Activated T-helper 2 cell treated with anti-CD3 and anti-CD28 coated beads, Interferon-gamma antibody, Interleukin-2, Interleukin-4, amounts not matched to agents 10 μg/mL and 5 μg/mL and 100 μg/mL, durations not matched to agents 14 hours and 24 hours and 36 hours (primary cell): ENCODE measurements around the gene ABCG4. TPM values are rescaled to one million over a fixed set of nuclear protein-coding genes. Genes with fewer than 3 reads are reported as not detected.

Source experiments
- DNase-seq: peaks from one replicate; pipeline ENCODE4 v3.0.0; 2021; ENCODE audit warnings: low spot score
- H3K27ac Mint-ChIP-seq: one replicate; pipeline ENCODE4 v1.8.0; 2021; ENCODE audit warnings: mixed read lengths
- H3K27me3 Mint-ChIP-seq: one replicate; pipeline ENCODE4 v1.8.0; 2021; ENCODE audit warnings: low read depth, mixed read lengths
- H3K36me3 Mint-ChIP-seq: one replicate; pipeline ENCODE4 v1.8.0; 2021; ENCODE audit warnings: low read depth, mixed read lengths
- H3K4me1 Mint-ChIP-seq: one replicate; pipeline ENCODE4 v1.8.0; 2021; ENCODE audit warnings: low read depth, mixed read lengths
- H3K4me3 Mint-ChIP-seq: one replicate; pipeline ENCODE4 v1.8.0; 2021; ENCODE audit warnings: low read depth, mild to moderate bottlenecking, moderate library complexity, mixed read lengths
- H3K9me3 Mint-ChIP-seq: one replicate; pipeline ENCODE4 v1.8.0; 2021; ENCODE audit warnings: mixed read lengths
- intact Hi-C: fragments of 100-400 bp; cut with micrococcal nuclease; formaldehyde crosslinking; loops from one replicate; pipeline ENCODE4 v1.15.1; 2023
- total RNA-seq: library from RNA; stranded (reverse); gene quantifications from 2 replicates; pipeline ENCODE4 v1.2.3, GENCODE V29; 2022

Gene ABCG4
- total RNA-seq, 1 donor from 2014 or later: 0.11 TPM

DNA sequence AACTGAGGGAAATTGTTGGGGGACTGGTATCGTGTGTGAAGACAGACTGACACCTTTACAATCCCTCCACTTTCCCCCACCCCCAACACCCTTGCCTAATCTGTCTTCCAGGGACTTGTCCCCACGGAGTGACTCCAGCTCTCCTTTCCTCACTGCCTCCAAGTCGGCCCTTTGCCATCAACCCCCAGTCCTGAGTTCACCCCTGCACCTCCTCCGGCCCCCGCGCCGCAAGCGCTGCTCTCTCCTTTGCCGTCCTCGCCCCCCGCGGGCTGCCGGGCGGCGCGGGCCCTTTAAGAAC, 183 bp upstream of the ABCG4 start:
- peaks cover 61% of the 10 kb centered on the region for H3K27me3 Mint-ChIP-seq
- intact Hi-C loops: no loop called here
- no peaks in the 10 kb centered on the region for H3K36me3 Mint-ChIP-seq
- H3K9me3 Mint-ChIP-seq: no peaks in the 10 kb centered on the region
- H3K27ac Mint-ChIP-seq: no peak overlapping the region
- H3K4me1 Mint-ChIP-seq: peaks cover 2% of the 10 kb centered on the region
- DNase-seq: no peak
- H3K4me3 Mint-ChIP-seq: peak overlapping the region; percentile 64

DNA sequence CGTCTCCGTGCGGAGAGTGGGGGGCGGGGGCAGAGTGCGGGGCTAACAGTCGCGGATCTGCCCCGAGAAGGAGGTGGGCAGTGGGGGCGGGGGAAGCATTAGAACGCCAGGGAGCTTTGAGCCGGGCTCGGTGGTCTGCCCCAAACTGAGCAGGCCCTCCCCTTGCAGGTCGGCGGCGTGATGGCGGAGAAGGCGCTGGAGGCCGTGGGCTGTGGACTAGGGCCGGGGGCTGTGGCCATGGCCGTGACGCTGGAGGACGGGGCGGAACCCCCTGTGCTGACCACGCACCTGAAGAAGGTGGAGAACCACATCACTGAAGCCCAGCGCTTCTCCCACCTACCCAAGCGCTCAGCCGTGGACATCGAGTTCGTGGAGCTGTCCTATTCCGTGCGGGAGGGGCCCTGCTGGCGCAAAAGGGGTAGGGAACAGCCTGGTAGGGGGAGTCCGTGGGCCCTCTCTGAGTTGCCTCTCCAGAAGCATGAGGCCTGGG, 979 bp downstream of the ABCG4 start:
- peaks cover 59% of the 10 kb centered on the region for H3K27me3 Mint-ChIP-seq
- no peak for DNase-seq
- no peaks in the 10 kb centered on the region for H3K36me3 Mint-ChIP-seq
- H3K4me1 Mint-ChIP-seq: peaks cover 2% of the 10 kb centered on the region
- no peak overlapping the region for H3K4me3 Mint-ChIP-seq
- intact Hi-C loops: no loop called here
- no peaks in the 10 kb centered on the region for H3K9me3 Mint-ChIP-seq
- H3K27ac Mint-ChIP-seq: no peak overlapping the region

DNA sequence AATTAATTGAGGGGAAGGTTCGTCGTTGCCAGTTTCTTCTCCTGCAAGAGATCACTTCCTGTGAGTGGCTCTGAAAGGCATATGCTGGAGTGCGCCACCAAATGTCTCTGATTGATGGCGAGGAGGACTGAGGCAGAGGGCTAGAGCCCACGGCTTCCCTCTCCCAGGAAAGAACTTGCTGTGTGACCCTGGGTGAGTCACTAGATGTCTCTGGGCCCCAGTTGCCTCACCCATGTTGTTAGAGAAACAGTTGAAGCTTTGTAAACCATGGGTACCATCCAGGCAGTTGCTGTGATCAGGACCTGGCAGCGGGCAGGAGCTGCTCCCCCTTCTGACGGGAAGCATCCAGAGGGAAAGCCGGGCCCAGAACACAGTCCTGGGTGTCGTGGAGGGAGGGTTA, 3.2 kb downstream of the ABCG4 start:
- DNase-seq: no peak
- H3K4me1 Mint-ChIP-seq: peaks cover 2% of the 10 kb centered on the region
- no peak overlapping the region for H3K27ac Mint-ChIP-seq
- H3K27me3 Mint-ChIP-seq: peaks cover 53% of the 10 kb centered on the region
- no peak overlapping the region for H3K4me3 Mint-ChIP-seq
- intact Hi-C loops: no loop called here
- H3K36me3 Mint-ChIP-seq: no peaks in the 10 kb centered on the region
- H3K9me3 Mint-ChIP-seq: no peaks in the 10 kb centered on the region

DNA sequence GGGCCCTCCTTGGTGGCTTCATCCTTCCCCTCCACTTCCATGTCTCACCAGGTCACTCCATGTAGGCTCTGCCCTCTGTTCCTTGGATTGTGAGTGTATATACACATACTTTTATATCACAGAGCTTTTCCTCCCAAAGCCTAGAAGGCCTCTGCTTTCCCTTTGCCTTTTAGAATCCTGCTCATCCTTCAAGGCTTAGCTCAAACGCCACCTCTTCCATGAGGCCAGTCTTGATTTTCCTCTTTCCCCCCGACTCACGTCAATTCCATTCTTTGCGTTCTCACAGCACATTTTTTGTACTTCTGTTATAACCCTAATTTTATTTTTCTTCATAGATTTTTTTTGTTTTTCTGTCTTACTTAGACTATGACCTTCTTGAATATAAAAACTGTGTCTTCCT, 3.8 kb downstream of the ABCG4 start:
- H3K4me1 Mint-ChIP-seq: peaks cover 2% of the 10 kb centered on the region
- H3K27me3 Mint-ChIP-seq: peaks cover 47% of the 10 kb centered on the region
- DNase-seq: no peak
- no peaks in the 10 kb centered on the region for H3K36me3 Mint-ChIP-seq
- intact Hi-C loops: no loop called here
- H3K4me3 Mint-ChIP-seq: no peak overlapping the region
- no peak overlapping the region for H3K27ac Mint-ChIP-seq
- H3K9me3 Mint-ChIP-seq: no peaks in the 10 kb centered on the region

DNA sequence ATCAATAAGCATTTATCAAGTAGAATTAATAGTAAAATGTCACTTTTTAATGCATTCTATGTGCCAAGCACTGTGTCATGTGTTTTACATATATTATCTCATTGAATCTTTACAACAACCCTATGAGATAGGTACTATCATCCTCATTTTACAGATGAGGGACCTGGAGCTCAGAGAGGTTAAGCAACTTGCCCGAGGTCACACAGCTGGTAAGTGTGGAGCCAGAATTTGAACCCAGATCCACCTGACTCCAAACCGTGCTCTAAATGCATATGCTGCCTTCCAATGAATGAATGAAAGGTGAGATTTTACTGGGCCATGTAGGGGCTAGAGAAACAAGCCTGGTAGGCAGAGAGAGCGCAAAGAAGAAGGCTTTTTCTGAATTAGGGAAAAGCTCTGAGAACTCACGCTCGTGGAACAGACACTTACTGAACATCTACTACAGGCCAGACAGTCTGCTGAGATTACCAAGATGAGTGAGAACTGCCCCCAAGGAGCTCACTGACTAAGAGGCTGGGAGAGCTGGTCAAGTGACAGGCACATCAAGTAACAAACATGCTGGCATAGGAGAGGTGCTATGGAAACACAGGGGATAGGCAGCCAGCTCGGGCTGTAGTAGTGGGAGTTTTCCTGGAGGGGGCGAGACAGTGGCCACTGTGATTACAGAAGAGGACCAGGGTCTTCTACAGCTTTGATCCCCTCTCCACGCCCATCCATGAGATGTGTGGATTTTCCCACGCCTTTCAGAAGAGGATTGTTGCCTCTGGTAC, 4.4 kb downstream of the ABCG4 start:
- H3K9me3 Mint-ChIP-seq: no peaks in the 10 kb centered on the region
- no peak overlapping the region for H3K4me3 Mint-ChIP-seq
- no peaks in the 10 kb centered on the region for H3K4me1 Mint-ChIP-seq
- no peak overlapping the region for H3K27ac Mint-ChIP-seq
- H3K27me3 Mint-ChIP-seq: peaks cover 41% of the 10 kb centered on the region
- H3K36me3 Mint-ChIP-seq: no peaks in the 10 kb centered on the region
- intact Hi-C loops: no loop called here
- DNase-seq: no peak

DNA sequence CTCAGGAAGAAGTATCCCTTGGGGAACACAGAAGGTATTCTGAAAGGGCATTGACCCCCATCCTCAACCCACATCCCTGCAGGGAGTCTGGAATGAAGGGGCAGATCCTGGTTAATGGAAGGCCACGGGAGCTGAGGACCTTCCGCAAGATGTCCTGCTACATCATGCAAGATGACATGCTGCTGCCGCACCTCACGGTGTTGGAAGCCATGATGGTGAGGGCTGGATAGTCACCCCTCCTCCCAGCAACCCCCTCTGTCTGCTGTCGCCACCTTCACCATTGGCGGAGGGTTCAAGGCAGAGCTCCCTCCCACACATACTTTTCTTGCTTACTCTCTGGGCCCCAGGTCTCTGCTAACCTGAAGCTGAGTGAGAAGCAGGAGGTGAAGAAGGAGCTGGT, 5.3 kb downstream of the ABCG4 start:
- H3K36me3 Mint-ChIP-seq: no peaks in the 10 kb centered on the region
- no peaks in the 10 kb centered on the region for H3K4me1 Mint-ChIP-seq
- peaks cover 36% of the 10 kb centered on the region for H3K27me3 Mint-ChIP-seq
- H3K9me3 Mint-ChIP-seq: no peaks in the 10 kb centered on the region
- H3K27ac Mint-ChIP-seq: no peak overlapping the region
- no peak for DNase-seq
- intact Hi-C loops: no loop called here
- H3K4me3 Mint-ChIP-seq: no peak overlapping the region

DNA sequence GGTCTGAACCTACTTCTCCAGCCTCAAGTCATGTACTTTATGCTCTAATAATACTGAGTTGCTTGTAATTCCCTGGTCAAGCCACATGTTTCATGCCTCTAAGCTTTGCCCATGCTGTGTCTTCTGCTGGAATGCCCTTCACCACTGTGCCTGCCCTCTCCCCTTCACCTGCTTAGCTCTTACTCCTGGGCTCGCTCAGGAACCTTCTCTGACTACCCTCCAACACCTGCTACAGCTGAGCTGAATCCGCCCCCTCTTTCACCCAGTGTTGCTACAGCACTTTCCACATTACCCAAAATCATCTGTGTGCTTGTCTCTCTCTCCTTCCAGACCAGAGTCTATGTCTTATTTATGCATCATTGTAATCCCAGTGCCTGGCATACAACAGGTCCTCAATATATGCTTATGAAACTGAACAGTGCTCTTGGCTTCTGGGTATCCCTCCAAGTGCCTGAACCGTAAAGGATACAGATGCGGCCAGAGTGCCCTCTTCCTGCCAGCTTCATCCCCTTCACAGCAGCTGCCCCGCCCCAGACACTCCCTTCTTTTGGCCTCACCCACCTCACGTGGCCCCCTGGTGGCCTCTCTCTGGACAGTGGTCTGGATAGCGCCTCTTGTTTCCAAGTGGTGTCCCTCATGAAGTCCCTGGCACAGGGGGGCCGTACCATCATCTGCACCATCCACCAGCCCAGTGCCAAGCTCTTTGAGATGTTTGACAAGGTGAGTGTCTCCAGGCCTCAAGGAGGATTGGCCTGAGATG, 7.1 kb downstream of the ABCG4 start:
- no peak for DNase-seq
- Mint-ChIP-seq H3K4me3 (no peak overlapping the region), H3K27ac (no peak overlapping the region), H3K36me3 (no peaks in the 10 kb centered on the region), H3K4me1 (no peaks in the 10 kb centered on the region), H3K9me3 (no peaks in the 10 kb centered on the region), H3K27me3 (peaks cover 24% of the 10 kb centered on the region)
- intact Hi-C loops: no loop called here

DNA sequence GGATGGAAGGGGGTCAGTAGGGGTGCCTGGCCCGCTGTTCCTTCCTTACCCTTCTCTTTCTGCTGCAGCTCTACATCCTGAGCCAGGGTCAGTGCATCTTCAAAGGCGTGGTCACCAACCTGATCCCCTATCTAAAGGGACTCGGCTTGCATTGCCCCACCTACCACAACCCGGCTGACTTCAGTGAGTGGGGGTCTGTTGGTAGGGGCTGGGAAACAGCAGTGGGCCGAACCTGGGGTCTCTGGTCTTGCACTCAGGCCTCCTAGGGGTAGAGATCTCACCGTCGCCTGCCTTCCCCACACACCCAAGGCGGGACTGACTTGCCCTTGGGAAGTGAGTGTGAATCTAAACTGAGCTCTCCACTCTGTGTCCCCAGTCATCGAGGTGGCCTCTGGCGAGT, 7.6 kb downstream of the ABCG4 start:
- no peaks in the 10 kb centered on the region for H3K9me3 Mint-ChIP-seq
- no peak overlapping the region for H3K27ac Mint-ChIP-seq
- intact Hi-C loops: no loop called here
- H3K27me3 Mint-ChIP-seq: peaks cover 18% of the 10 kb centered on the region
- no peak for DNase-seq
- no peaks in the 10 kb centered on the region for H3K4me1 Mint-ChIP-seq
- no peaks in the 10 kb centered on the region for H3K36me3 Mint-ChIP-seq
- H3K4me3 Mint-ChIP-seq: no peak overlapping the region

DNA sequence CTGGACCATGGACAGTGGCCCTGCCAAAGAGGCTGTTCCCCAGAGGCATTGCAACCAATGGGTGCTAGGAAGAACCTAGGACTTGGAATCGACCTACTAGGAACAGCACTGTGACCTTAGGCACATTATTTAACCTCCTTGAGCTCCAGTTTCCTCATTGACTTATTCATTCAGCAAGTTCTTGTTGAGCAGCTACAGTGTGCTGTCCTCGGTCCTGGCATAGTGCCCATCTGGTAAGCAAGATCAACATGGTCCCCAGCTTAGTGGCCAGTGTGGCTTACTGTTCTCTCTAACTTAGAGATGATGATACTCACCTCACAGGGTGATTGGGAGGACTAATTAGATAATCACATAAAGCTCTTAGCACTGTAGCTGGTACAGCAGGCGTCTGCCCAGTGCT, 8.2 kb downstream of the ABCG4 start:
- Mint-ChIP-seq H3K4me3 (no peak overlapping the region), H3K27me3 (peaks cover 15% of the 10 kb centered on the region), H3K9me3 (no peaks in the 10 kb centered on the region), H3K36me3 (no peaks in the 10 kb centered on the region), H3K27ac (no peak overlapping the region), H3K4me1 (no peaks in the 10 kb centered on the region)
- intact Hi-C loops: no loop called here
- DNase-seq: no peak

DNA sequence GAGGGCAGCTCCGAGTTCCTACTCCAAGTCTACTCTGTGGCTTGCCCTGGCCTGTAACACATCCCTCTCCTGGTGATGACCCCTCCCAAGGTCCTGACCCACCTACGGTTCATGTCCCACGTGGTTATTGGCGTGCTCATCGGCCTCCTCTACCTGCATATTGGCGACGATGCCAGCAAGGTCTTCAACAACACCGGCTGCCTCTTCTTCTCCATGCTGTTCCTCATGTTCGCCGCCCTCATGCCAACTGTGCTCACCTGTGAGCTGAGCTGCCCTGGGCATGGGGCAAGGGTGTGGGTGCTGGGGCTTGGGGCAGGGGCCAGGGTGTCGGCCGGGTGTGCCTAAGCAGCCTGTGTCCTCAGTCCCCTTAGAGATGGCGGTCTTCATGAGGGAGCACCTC, 9.6 kb downstream of the ABCG4 start:
- Mint-ChIP-seq H3K4me1 (no peaks in the 10 kb centered on the region), H3K27ac (no peak overlapping the region), H3K9me3 (no peaks in the 10 kb centered on the region), H3K36me3 (no peaks in the 10 kb centered on the region), H3K4me3 (no peak overlapping the region), H3K27me3 (peaks cover 11% of the 10 kb centered on the region)
- DNase-seq: no peak
- intact Hi-C loops: no loop called here

DNA sequence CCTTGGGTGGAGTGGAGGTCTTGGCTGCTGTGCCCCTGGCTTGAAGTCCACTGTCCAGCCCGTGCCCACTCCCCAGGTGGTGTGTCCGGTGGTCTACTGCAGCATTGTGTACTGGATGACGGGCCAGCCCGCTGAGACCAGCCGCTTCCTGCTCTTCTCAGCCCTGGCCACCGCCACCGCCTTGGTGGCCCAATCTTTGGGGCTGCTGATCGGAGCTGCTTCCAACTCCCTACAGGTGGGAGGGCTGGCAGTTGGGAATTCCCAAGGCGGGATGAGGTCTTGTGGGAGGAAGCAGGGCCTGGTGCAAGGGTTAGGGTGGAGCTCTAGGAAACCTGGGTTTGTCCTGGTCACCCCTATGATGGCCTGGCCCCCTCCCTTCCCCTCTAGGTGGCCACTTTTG, 11.3 kb downstream of the ABCG4 start:
- DNase-seq: no peak
- H3K27ac Mint-ChIP-seq: no peak overlapping the region
- H3K4me1 Mint-ChIP-seq: no peaks in the 10 kb centered on the region
- H3K9me3 Mint-ChIP-seq: no peaks in the 10 kb centered on the region
- peaks cover 6% of the 10 kb centered on the region for H3K27me3 Mint-ChIP-seq
- no peak overlapping the region for H3K4me3 Mint-ChIP-seq
- no peaks in the 10 kb centered on the region for H3K36me3 Mint-ChIP-seq
- intact Hi-C loops: no loop called here

DNA sequence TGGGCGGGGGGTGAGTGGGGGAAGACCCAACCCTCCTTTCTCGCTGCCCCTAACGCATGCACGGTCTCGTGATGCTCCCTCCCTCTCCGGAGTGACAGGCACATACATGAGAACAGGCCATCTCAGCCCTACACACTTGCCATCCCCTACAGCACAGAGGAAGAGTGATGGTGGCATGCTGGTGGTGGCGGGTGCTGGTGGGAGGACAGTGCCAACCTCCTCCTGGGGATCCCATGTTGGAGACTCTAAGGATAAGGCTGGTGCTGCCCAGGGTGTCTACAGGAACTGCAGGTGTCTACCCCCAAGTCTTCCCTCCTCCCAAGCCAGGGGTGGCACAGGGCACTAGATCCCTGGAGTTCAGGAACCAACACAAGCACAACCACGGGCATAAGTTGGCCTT, 13.0 kb downstream of the ABCG4 start:
- no peaks in the 10 kb centered on the region for H3K9me3 Mint-ChIP-seq
- no peak for DNase-seq
- no peak overlapping the region for H3K4me3 Mint-ChIP-seq
- H3K4me1 Mint-ChIP-seq: no peaks in the 10 kb centered on the region
- no peaks in the 10 kb centered on the region for H3K36me3 Mint-ChIP-seq
- intact Hi-C loops: no loop called here
- no peaks in the 10 kb centered on the region for H3K27me3 Mint-ChIP-seq
- H3K27ac Mint-ChIP-seq: no peak overlapping the region

DNA sequence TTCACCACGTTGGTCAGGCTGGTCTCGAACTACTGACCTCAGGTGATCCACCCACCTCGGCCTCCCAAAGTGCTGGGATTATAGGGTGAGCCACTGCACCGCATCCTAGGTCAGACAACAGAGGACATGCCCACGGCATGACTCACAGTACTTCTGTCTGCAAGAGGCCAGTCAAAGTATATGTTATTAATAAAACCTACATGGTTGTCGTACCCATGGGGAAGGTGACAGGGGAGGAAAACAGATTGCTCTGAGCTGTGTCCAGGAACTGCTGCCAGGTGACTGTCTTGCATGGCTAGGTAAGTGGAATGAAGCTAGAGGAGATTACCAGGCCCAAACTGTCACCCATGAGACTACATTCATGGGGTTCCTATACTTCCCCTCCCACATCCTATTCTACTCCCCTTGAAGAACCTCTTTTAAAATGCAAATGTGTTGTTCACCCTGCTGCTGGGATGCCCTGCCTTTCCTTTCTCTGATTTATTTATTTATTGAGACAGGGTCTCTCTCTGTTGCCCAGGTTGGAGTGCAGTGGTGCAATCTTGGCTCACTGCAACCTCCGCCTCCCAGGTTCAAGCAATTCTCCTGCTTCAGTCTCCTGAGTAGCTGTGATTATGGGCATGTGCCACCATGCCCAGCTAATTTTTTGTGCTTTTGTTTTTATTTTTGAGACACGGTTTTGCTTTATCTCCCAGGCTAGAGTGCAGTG, 17.7 kb downstream of the ABCG4 start:
- Mint-ChIP-seq H3K4me3 (no peak overlapping the region), H3K36me3 (no peaks in the 10 kb centered on the region), H3K4me1 (peaks cover 10% of the 10 kb centered on the region), H3K27me3 (no peaks in the 10 kb centered on the region), H3K9me3 (no peaks in the 10 kb centered on the region), H3K27ac (no peak overlapping the region)
- DNase-seq: no peak
- intact Hi-C loops: loop anchor here (5.0 kb wide), 1 partner anchor 64 kb away; the partner anchor contains the start of gene DPAGT1
